ENCODE measurements around the gene RTRAF. TPM values are rescaled to one million over a fixed set of nuclear protein-coding genes. Genes with fewer than 3 reads are reported as not detected.

The RTRAF gene
- total RNA-seq, 1 experiment from 2014 or later = 184 TPM

- intact Hi-C loops (cut with micrococcal nuclease; ENCODE audit: unreplicated experiment) = loop anchor here (10.0 kb wide), 1 partner anchor 65 kb away; no protein-coding TSS in a partner anchor
- H3K36me3 ChIP-seq (ENCODE audit: low read depth) = peaks cover 42% of the 10 kb centered on the region
- CTCF ChIA-PET = no interaction called here
These were observed 20.9 kb downstream of the RTRAF start for GRCh38 chr14:52010173-52010693.

DNA sequence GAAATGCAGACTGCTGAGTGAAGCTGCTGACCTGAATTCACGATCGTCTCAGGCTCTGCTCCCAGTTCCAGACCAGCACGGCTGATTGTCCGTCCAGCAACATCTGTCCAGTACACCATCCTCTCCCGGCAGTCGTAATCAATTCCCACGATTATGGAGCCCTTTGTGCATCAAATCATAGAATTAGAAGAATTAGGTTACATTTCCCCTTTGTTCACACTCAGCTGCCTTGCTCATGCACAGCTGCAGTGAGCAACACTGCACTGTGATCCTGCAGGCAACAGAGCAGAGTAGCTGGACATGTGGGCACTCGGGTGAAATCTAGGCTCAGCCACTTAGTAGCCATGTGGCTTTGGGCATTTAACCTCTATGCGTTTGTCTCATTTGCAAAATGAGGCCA, 22.2 kb downstream of the RTRAF start:
- Histone ChIP-seq H3K36me3 (ENCODE audit: low read depth) (peaks cover 33% of the 10 kb centered on the region), H3K9me3 (ENCODE audit: insufficient read depth, low read depth) (no peaks in the 10 kb centered on the region), H3K27me3 (ENCODE audit: insufficient read depth, low read depth) (no peaks in the 10 kb centered on the region), H3F3A (ENCODE audit: insufficient read depth, low read depth) (peaks cover 9% of the 10 kb centered on the region), H3K79me2 (ENCODE audit: low read depth) (no peaks in the 10 kb centered on the region), H3K4me3 (no peak overlapping the region), H3K4me1 (replicated peaks; ENCODE audit: insufficient read depth) (no peaks in the 10 kb centered on the region), H3K4me2 (no peak overlapping the region), H4K20me1 (ENCODE audit: insufficient read depth) (no peaks in the 10 kb centered on the region), H2AFZ (no peak overlapping the region), H3K27ac (no peak overlapping the region), H3K9me2 (ENCODE audit: insufficient read depth) (no peaks in the 10 kb centered on the region)
- no peak for TF ChIP-seq EZH2 (IDR thresholded peaks at IDR 0.05; ENCODE audit: low read depth)
- TF ChIP-seq, protein P1, sequence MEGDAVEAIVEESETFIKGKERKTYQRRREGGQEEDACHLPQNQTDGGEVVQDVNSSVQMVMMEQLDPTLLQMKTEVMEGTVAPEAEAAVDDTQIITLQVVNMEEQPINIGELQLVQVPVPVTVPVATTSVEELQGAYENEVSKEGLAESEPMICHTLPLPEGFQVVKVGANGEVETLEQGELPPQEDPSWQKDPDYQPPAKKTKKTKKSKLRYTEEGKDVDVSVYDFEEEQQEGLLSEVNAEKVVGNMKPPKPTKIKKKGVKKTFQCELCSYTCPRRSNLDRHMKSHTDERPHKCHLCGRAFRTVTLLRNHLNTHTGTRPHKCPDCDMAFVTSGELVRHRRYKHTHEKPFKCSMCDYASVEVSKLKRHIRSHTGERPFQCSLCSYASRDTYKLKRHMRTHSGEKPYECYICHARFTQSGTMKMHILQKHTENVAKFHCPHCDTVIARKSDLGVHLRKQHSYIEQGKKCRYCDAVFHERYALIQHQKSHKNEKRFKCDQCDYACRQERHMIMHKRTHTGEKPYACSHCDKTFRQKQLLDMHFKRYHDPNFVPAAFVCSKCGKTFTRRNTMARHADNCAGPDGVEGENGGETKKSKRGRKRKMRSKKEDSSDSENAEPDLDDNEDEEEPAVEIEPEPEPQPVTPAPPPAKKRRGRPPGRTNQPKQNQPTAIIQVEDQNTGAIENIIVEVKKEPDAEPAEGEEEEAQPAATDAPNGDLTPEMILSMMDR (conservative IDR thresholded peaks at IDR 0.05) = no peak
- intact Hi-C loops (cut with micrococcal nuclease; ENCODE audit: unreplicated experiment) = loop anchor here (10.0 kb wide), 1 partner anchor 63 kb away; no protein-coding TSS in a partner anchor
- no TSS peak for BruUV-seq (replicated peaks)
- DNase-seq = no peak
- CTCF ChIA-PET = no interaction called here
- POLR2A ChIA-PET (ENCODE audit: unreplicated experiment) = no interaction called here

More at GRCh38 chr14:52010173-52010693, 20.9 kb downstream of the RTRAF start:
- no peaks in the 10 kb centered on the region for H3K79me2 ChIP-seq (ENCODE audit: low read depth)
- H3K9me2 ChIP-seq (ENCODE audit: insufficient read depth) = no peaks in the 10 kb centered on the region
- no peaks in the 10 kb centered on the region for H3K4me1 ChIP-seq (replicated peaks; ENCODE audit: insufficient read depth)
- BruUV-seq (replicated peaks) = no TSS peak
- H3K27ac ChIP-seq = no peak overlapping the region
- H3K27me3 ChIP-seq (ENCODE audit: insufficient read depth, low read depth) = no peaks in the 10 kb centered on the region
- no peak overlapping the region for H3K4me2 ChIP-seq
- 0 out of 2 replicates have a peak, but pooled peaks cover 2% of the 10 kb centered on the region for H4K20me1 ChIP-seq (ENCODE audit: insufficient read depth)
- no peaks in the 10 kb centered on the region for H3K9me3 ChIP-seq (ENCODE audit: insufficient read depth, low read depth)
- H3K4me3 ChIP-seq = no peak overlapping the region
- no peak for DNase-seq
- TF ChIP-seq, protein P1 (conservative IDR thresholded peaks at IDR 0.05) = no peak
- TF ChIP-seq EZH2 (IDR thresholded peaks at IDR 0.05; ENCODE audit: low read depth) = no peak
- H3F3A ChIP-seq (ENCODE audit: insufficient read depth, low read depth) = peaks cover 9% of the 10 kb centered on the region
- POLR2A ChIA-PET (ENCODE audit: unreplicated experiment) = no interaction called here
- H2AFZ ChIP-seq = no peak overlapping the region

- Histone ChIP-seq H3K4me3 (no peak overlapping the region), H3K9me2 (ENCODE audit: insufficient read depth) (no peaks in the 10 kb centered on the region), H4K20me1 (ENCODE audit: insufficient read depth) (no peaks in the 10 kb centered on the region), H3K79me2 (ENCODE audit: low read depth) (no peaks in the 10 kb centered on the region), H3K4me2 (no peak overlapping the region), H3K9me3 (ENCODE audit: insufficient read depth, low read depth) (no peaks in the 10 kb centered on the region), H3K27ac (no peak overlapping the region), H3K4me1 (replicated peaks; ENCODE audit: insufficient read depth) (no peaks in the 10 kb centered on the region), H3K27me3 (ENCODE audit: insufficient read depth, low read depth) (no peaks in the 10 kb centered on the region), H2AFZ (no peak overlapping the region), H3K36me3 (ENCODE audit: low read depth) (peaks cover 22% of the 10 kb centered on the region), H3F3A (ENCODE audit: insufficient read depth, low read depth) (peaks cover 9% of the 10 kb centered on the region)
- no peak for DNase-seq
- no TSS peak for BruUV-seq (replicated peaks)
- ChIA-PET POLR2A (ENCODE audit: unreplicated experiment) (no interaction called here), CTCF (no interaction called here)
- TF ChIP-seq, protein P1 (conservative IDR thresholded peaks at IDR 0.05) = no peak
- TF ChIP-seq EZH2 (IDR thresholded peaks at IDR 0.05; ENCODE audit: low read depth) = no peak
- intact Hi-C loops (cut with micrococcal nuclease; ENCODE audit: unreplicated experiment) = loop anchor here (10.0 kb wide), 1 partner anchor 62 kb away; no protein-coding TSS in a partner anchor
These were observed 23.3 kb downstream of the RTRAF start for GRCh38 chr14:52012635-52013034.

Data from PC-9 (cell line).